ENCODE data around the gene ATP5F1E. TPM values are rescaled to one million over a fixed set of nuclear protein-coding genes. Genes with fewer than 3 reads are reported as not detected.

The ATP5F1E gene
- total RNA-seq, 1 donor from 2014 or later, result 33.8 TPM

- no peaks in the 10 kb centered on the region for H3K27me3 ChIP-seq (ENCODE audit: control insufficient read depth, insufficient read depth, low read length)
- TF ChIP-seq CTCF (IDR thresholded peaks at IDR 0.05; ENCODE audit: insufficient read depth, low read length, poor library complexity, severe bottlenecking), result no peak
- DNase-seq (ENCODE audit: low read depth), result no peak
- no peak overlapping the region for H3K4me3 ChIP-seq (ENCODE audit: low read depth, low read length)
- H3K36me3 ChIP-seq (ENCODE audit: control insufficient read depth, insufficient read depth, low read length), result no peaks in the 10 kb centered on the region
Measured at GRCh38 chr20:59008715-59009336, 23.3 kb downstream of the ATP5F1E start.

GRCh38 chr20:59007665-59008511 lies 24.2 kb downstream of the ATP5F1E start:
- no peak for DNase-seq (ENCODE audit: low read depth)
- H3K36me3 ChIP-seq (ENCODE audit: control insufficient read depth, insufficient read depth, low read length), result no peaks in the 10 kb centered on the region
- H3K27me3 ChIP-seq (ENCODE audit: control insufficient read depth, insufficient read depth, low read length), result no peaks in the 10 kb centered on the region
- no peak for TF ChIP-seq CTCF (IDR thresholded peaks at IDR 0.05; ENCODE audit: insufficient read depth, low read length, poor library complexity, severe bottlenecking)
- H3K4me3 ChIP-seq (ENCODE audit: low read depth, low read length), result no peak overlapping the region

GRCh38 chr20:59006864-59007664 lies 25.1 kb downstream of the ATP5F1E start, which contains the start of gene CTSZ:
Gene CTSZ (minus strand): TSS chr20:59007254. CDS start chr20:59007128, 126 bp downstream.
- Histone ChIP-seq H3K36me3 (ENCODE audit: control insufficient read depth, insufficient read depth, low read length) (no peaks in the 10 kb centered on the region), H3K4me3 (ENCODE audit: low read depth, low read length) (peak within 1 kb of the TSS; percentile 72), H3K27me3 (ENCODE audit: control insufficient read depth, insufficient read depth, low read length) (no peaks in the 10 kb centered on the region)
- no peak for DNase-seq (ENCODE audit: low read depth)
- TF ChIP-seq CTCF (IDR thresholded peaks at IDR 0.05; ENCODE audit: insufficient read depth, low read length, poor library complexity, severe bottlenecking), result no peak

- peak overlapping the region; percentile 72 for H3K4me3 ChIP-seq (ENCODE audit: low read depth, low read length)
- no peaks in the 10 kb centered on the region for H3K36me3 ChIP-seq (ENCODE audit: control insufficient read depth, insufficient read depth, low read length)
- TF ChIP-seq CTCF (IDR thresholded peaks at IDR 0.05; ENCODE audit: insufficient read depth, low read length, poor library complexity, severe bottlenecking), result no peak
- DNase-seq (ENCODE audit: low read depth), result no peak
- H3K27me3 ChIP-seq (ENCODE audit: control insufficient read depth, insufficient read depth, low read length), result no peaks in the 10 kb centered on the region
Measured at GRCh38 chr20:59006167-59006863, 25.8 kb downstream of the ATP5F1E start.

GRCh38 chr20:59005523-59006166 lies 26.5 kb downstream of the ATP5F1E start:
- Histone ChIP-seq H3K36me3 (ENCODE audit: control insufficient read depth, insufficient read depth, low read length) (no peaks in the 10 kb centered on the region), H3K27me3 (ENCODE audit: control insufficient read depth, insufficient read depth, low read length) (no peaks in the 10 kb centered on the region), H3K4me3 (ENCODE audit: low read depth, low read length) (no peak overlapping the region)
- no peak for DNase-seq (ENCODE audit: low read depth)
- no peak for TF ChIP-seq CTCF (IDR thresholded peaks at IDR 0.05; ENCODE audit: insufficient read depth, low read length, poor library complexity, severe bottlenecking)
